GM18508 (cell line): Measurements from ENCODE around the gene LEAP2.

Experiments
- ATAC-seq: cut with Tn5 transposase; IDR thresholded peaks from one replicate; pipeline ENCODE4 v1.9.1; 2021; ENCODE audit warnings: moderate number of reproducible peaks; ENCODE audit not compliant: insufficient read depth, unreplicated experiment

The LEAP2 gene

DNA sequence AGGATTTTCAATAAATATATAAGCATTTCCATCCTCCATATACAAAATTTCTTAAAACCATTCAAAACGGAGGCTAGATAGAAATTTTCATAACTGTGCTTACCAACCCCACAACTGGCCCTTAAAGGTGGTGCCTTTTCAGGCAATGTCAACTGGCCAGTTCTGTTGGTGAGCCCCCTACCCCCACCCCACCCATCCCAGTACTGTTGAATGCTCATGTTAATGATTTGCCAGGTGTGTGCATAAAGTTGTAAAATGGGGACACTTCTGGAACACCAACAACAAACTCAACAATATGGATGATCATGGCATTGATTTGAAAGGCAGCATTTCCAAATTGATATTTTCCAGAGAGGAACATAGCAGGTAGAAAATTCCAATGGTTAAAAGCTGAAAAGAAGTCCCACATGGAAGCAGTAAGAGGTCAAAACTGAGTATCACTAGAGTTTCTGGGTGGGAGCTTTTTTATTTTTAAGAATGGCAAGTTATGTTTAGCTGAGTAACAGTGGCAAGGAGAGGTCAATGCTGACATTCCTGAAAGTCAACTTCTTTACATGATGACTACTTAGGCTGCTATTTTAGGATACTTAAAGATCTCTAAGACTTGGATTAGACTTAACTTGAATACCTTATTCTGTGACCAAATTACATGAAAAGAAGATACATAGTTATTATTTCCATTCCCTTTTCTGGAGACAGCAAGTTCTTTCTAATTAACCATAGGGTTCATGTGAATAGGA, 2.7 kb downstream of the LEAP2 start:
- ATAC-seq = no peak

DNA sequence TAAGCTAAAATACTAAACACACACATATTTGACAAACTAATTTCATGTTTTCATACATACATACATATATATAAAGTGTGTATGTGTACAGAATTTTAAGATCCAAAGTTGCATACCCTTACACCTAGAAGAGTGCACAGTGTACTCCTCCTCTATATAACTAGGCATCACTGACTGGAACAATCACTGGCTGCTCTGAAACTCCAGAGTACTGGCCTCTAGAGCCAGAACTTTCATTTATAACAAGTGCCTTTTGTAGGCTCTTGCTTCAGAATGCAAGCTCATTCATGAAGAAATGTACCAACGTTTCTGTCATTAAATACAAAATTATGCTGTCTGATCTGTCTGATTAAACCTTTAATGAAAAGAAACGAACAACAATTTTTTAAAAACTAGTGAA, 4.0 kb downstream of the LEAP2 start:
- no peak for ATAC-seq

DNA sequence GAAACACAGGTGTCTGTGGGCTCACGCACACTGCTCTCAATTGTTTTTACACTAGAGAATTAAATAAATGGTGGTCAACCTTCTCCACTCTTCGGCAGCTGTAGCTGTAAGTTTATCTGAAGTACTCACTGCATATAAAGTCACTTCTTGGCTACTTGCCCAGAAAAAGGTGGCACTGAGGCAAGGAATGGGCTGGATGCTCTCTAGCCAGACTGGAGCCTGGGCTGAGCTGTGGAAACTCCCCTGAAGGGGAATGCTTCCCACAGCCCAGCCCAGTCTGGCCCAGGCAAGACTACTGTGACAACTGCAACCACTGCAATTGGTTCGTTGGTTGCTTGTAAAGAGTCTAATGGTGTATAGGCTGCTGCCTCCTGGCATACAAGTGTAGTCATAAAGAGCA, 4.5 kb downstream of the LEAP2 start:
- ATAC-seq = no peak

DNA sequence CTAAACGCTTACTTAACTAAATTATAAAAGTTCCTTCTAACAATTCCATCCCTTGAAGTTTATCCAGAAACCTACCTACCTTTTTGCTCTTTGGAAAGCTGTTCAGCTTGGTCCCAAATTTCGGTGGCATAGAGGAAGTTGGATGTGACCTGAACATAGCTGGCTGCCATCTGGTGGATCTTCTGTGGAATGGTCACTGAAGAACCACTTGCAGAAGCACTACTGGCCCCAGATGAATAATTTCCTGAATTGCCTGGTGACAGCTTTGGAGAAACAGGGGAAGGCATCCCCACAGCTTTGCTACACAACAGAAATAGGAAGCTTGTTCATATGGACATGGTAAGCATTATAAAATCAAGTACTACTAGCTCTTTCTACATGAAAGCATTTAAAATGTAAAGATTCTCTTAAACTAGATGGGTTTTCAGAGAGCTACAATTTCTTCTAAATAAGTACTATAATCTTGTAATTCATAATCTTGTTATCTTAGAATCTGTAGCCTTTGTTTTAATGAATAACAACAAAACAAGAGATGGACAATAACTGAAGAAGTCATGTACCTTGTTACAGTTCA, 9.9 kb downstream of the LEAP2 start:
- no peak for ATAC-seq

DNA sequence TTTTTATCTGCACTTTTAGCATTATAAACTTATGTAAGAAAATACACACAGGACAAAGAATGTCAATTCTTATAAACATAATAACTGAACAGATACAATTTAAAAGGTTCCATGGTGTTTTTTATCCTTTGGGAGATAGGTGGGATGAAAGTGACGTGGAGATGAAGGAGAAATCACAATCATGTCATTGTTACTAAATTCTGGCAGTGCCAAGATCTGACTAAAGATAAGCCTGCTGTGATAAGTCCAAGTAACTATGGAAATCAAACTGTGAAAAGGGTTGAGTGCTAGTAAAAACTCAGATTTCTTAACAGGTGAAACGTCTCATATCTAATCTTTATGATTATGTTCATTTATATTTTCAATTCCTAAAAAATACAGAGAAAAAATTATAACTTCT, 11.1 kb downstream of the LEAP2 start:
- ATAC-seq = no peak

DNA sequence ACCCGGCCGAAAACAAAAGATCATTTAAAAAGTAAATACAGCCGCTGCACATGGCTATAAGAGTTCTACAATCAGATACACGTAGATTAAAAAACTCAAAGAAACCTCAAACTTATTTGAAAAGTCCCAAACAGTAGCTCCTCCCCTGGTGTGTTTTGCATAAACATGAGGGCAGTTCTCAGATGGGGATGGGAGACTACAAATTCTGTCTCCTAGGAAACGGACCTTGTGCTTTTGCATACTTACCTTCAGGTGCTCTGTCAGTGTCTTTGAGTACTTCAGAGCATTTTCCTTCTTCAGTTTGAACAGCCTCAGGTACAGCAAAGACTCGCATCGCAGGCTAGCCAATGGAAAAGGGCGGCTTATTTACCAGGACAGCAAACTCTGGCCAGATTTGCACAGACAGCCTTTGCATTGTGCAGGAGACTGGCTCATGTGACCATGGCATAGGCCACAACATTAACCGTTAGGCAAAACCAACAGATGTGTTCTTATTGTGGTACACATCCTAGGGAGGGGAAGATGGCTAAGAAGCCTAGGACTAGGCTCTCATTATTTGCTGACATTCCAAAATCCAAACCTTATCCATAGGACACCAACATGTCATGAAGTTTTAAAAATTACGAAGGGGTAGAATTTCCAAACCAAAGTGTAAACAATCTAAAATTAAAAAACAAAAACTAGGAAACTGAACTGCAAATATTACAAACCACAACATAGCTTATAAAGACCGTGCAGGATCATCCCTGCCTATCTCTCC, 12.8 kb downstream of the LEAP2 start:
- no peak for ATAC-seq

GRCh38 chr5:132887283-132887682, 13.8 kb downstream of the LEAP2 start:
- no peak for ATAC-seq

- ATAC-seq = no peak
These were observed 16.0 kb downstream of the LEAP2 start for GRCh38 chr5:132889501-132889900.

GRCh38 chr5:132890817-132891216, 17.3 kb downstream of the LEAP2 start:
- ATAC-seq = no peak

GRCh38 chr5:132895719-132896305, 22.3 kb downstream of the LEAP2 start:
- no peak for ATAC-seq

- no peak for ATAC-seq
These were observed 23.2 kb downstream of the LEAP2 start for GRCh38 chr5:132896685-132897084.

GRCh38 chr5:132898094-132898493, 24.6 kb downstream of the LEAP2 start:
- ATAC-seq = no peak

DNA sequence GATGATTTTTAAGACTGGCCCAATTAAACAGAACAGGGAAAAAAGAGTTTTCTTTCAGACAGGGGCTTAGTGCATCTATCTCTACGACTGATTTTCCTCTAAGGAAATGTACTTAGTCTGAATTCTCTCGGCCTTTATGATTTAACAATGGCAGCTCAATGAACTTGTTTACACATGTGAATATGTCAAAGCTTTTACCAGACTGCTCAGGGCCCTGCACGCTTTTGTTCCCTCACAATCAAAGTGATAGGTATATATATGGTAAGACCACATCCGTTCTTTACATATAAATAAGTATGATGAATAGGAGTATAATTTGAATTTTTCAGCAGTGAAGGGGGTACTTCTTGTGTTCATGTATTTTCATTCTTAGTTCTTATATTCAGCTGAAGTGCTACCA, 27.6 kb downstream of the LEAP2 start:
- ATAC-seq = no peak

DNA sequence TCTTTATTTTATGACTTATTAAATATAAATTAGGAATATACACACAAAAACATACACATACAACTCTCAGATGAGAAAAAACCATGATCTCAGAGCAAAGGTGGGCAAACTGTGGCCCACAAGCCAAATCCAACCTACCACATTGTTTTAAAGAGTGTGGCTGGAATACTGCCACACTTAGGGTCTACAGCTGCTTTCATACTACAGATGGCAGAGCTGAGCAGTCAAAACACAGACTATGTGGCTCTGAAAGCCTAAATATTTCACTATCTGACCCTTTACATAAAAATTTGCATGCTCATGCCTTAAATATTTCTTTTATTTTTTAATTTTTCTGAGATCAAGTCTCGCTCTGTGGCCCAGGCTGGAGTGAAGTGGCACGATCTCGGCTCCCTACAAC, 28.3 kb downstream of the LEAP2 start:
- no peak for ATAC-seq

- ATAC-seq = no peak
These were observed 32.5 kb downstream of the LEAP2 start for GRCh38 chr5:132905938-132906337.

GRCh38 chr5:132907161-132907560, 33.7 kb downstream of the LEAP2 start:
- no peak for ATAC-seq

GRCh38 chr5:132909702-132910101, 36.2 kb downstream of the LEAP2 start:
- no peak for ATAC-seq

- ATAC-seq = no peak
These were observed 42.2 kb downstream of the LEAP2 start for GRCh38 chr5:132915681-132916080.

DNA sequence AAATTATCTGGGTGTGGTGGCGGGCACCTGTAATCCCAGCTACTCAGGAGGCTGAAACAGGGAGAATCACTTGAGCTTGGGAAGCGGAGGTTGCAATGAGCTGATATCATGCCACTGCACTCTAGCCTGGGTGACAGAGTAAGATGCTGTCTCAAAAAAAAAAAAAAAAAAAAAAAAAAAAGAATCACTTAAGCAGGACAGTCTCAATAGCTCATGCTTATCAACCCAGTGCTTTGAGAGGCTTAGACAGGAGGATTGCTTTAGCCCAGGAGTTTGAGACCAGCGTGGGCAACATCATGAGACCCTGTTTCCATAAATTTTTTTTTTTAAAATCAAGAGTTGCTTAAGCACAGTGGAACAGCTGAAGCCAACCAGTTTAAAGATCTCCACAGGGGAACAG, 42.6 kb downstream of the LEAP2 start:
- ATAC-seq = no peak
